ENCODE results near the gene ARHGAP25.

ARHGAP25 gene

GRCh38 chr2:68769586-68770270, 35.1 kb downstream of the ARHGAP25 start:
- H3K27ac Mint-ChIP-seq = peak overlapping the region; percentile 98
- no peak for DNase-seq (ENCODE audit: low spot score)
- H3K36me3 Mint-ChIP-seq (ENCODE audit: low read depth) = peaks cover 52% of the 10 kb centered on the region
- H3K9me3 Mint-ChIP-seq = no peaks in the 10 kb centered on the region
- H3K4me1 Mint-ChIP-seq (ENCODE audit: low read depth) = peaks cover 95% of the 10 kb centered on the region
- H3K4me3 Mint-ChIP-seq = peak overlapping the region; percentile 63
- H3K27me3 Mint-ChIP-seq (ENCODE audit: low read depth) = no peaks in the 10 kb centered on the region

- Mint-ChIP-seq H3K27ac (peak overlapping the region; percentile 98), H3K4me1 (ENCODE audit: low read depth) (peaks cover 93% of the 10 kb centered on the region), H3K36me3 (ENCODE audit: low read depth) (peaks cover 57% of the 10 kb centered on the region), H3K27me3 (ENCODE audit: low read depth) (no peaks in the 10 kb centered on the region), H3K9me3 (no peaks in the 10 kb centered on the region), H3K4me3 (peak overlapping the region; percentile 63)
- peak; percentile 54 for DNase-seq (ENCODE audit: low spot score)
These were observed 35.9 kb downstream of the ARHGAP25 start for GRCh38 chr2:68770271-68771111.

GRCh38 chr2:68771211-68771751, 36.7 kb downstream of the ARHGAP25 start:
- Mint-ChIP-seq H3K27me3 (ENCODE audit: low read depth) (no peaks in the 10 kb centered on the region), H3K4me3 (peak overlapping the region; percentile 55), H3K9me3 (no peaks in the 10 kb centered on the region), H3K36me3 (ENCODE audit: low read depth) (peaks cover 65% of the 10 kb centered on the region), H3K27ac (peak overlapping the region; percentile 67), H3K4me1 (ENCODE audit: low read depth) (peaks cover 93% of the 10 kb centered on the region)
- DNase-seq (ENCODE audit: low spot score) = no peak

- DNase-seq (ENCODE audit: low spot score) = no peak
- peak overlapping the region; percentile 45 for H3K4me3 Mint-ChIP-seq
- peaks cover 73% of the 10 kb centered on the region for H3K36me3 Mint-ChIP-seq (ENCODE audit: low read depth)
- no peaks in the 10 kb centered on the region for H3K9me3 Mint-ChIP-seq
- peaks cover 93% of the 10 kb centered on the region for H3K4me1 Mint-ChIP-seq (ENCODE audit: low read depth)
- no peaks in the 10 kb centered on the region for H3K27me3 Mint-ChIP-seq (ENCODE audit: low read depth)
- H3K27ac Mint-ChIP-seq = peak overlapping the region; percentile 77
These were observed 37.5 kb downstream of the ARHGAP25 start for GRCh38 chr2:68772109-68772508.

GRCh38 chr2:68774569-68775271, 40.1 kb downstream of the ARHGAP25 start:
- Mint-ChIP-seq H3K9me3 (no peaks in the 10 kb centered on the region), H3K36me3 (ENCODE audit: low read depth) (peaks cover 69% of the 10 kb centered on the region)
- peak; percentile 83 for DNase-seq (ENCODE audit: low spot score)

GRCh38 chr2:68775272-68775842, 40.7 kb downstream of the ARHGAP25 start:
- H3K4me1 Mint-ChIP-seq (ENCODE audit: low read depth) = peaks cover 78% of the 10 kb centered on the region
- peak overlapping the region; percentile 82 for H3K4me3 Mint-ChIP-seq
- peak overlapping the region; percentile 89 for H3K27ac Mint-ChIP-seq
- H3K9me3 Mint-ChIP-seq = no peaks in the 10 kb centered on the region
- DNase-seq (ENCODE audit: low spot score) = no peak
- H3K27me3 Mint-ChIP-seq (ENCODE audit: low read depth) = no peaks in the 10 kb centered on the region
- H3K36me3 Mint-ChIP-seq (ENCODE audit: low read depth) = peaks cover 66% of the 10 kb centered on the region

More at GRCh38 chr2:68774569-68775271, 40.1 kb downstream of the ARHGAP25 start:
- Mint-ChIP-seq H3K4me1 (ENCODE audit: low read depth) (peaks cover 81% of the 10 kb centered on the region), H3K27me3 (ENCODE audit: low read depth) (no peaks in the 10 kb centered on the region), H3K27ac (peak overlapping the region; percentile 89), H3K4me3 (peak overlapping the region; percentile 82)

- Mint-ChIP-seq H3K27ac (peak overlapping the region; percentile 89), H3K36me3 (ENCODE audit: low read depth) (peaks cover 69% of the 10 kb centered on the region)
These were observed 41.5 kb downstream of the ARHGAP25 start for GRCh38 chr2:68776124-68776523.

GRCh38 chr2:68779595-68779994, 45.0 kb downstream of the ARHGAP25 start:
- no peak for DNase-seq (ENCODE audit: low spot score)
- no peaks in the 10 kb centered on the region for H3K9me3 Mint-ChIP-seq
- H3K4me3 Mint-ChIP-seq = peak overlapping the region; percentile 3
- peaks cover 47% of the 10 kb centered on the region for H3K4me1 Mint-ChIP-seq (ENCODE audit: low read depth)
- no peaks in the 10 kb centered on the region for H3K27me3 Mint-ChIP-seq (ENCODE audit: low read depth)
- peak overlapping the region; percentile 60 for H3K27ac Mint-ChIP-seq
- H3K36me3 Mint-ChIP-seq (ENCODE audit: low read depth) = peaks cover 61% of the 10 kb centered on the region

More at GRCh38 chr2:68776124-68776523, 41.5 kb downstream of the ARHGAP25 start:
- no peaks in the 10 kb centered on the region for H3K27me3 Mint-ChIP-seq (ENCODE audit: low read depth)
- no peaks in the 10 kb centered on the region for H3K9me3 Mint-ChIP-seq
- no peak for DNase-seq (ENCODE audit: low spot score)
- peaks cover 76% of the 10 kb centered on the region for H3K4me1 Mint-ChIP-seq (ENCODE audit: low read depth)
- H3K4me3 Mint-ChIP-seq = peak overlapping the region; percentile 82

- H3K4me3 Mint-ChIP-seq = no peak overlapping the region
- H3K36me3 Mint-ChIP-seq (ENCODE audit: low read depth) = peaks cover 30% of the 10 kb centered on the region
- DNase-seq (ENCODE audit: low spot score) = no peak
- H3K9me3 Mint-ChIP-seq = no peaks in the 10 kb centered on the region
- peak overlapping the region; percentile 11 for H3K27ac Mint-ChIP-seq
- H3K4me1 Mint-ChIP-seq (ENCODE audit: low read depth) = peaks cover 19% of the 10 kb centered on the region
- no peaks in the 10 kb centered on the region for H3K27me3 Mint-ChIP-seq (ENCODE audit: low read depth)
These were observed 49.6 kb downstream of the ARHGAP25 start for GRCh38 chr2:68784188-68784587.

GRCh38 chr2:68784915-68785314, 50.3 kb downstream of the ARHGAP25 start:
- no peak overlapping the region for H3K27ac Mint-ChIP-seq
- no peak for DNase-seq (ENCODE audit: low spot score)
- H3K4me1 Mint-ChIP-seq (ENCODE audit: low read depth) = peaks cover 14% of the 10 kb centered on the region
- H3K9me3 Mint-ChIP-seq = no peaks in the 10 kb centered on the region
- no peak overlapping the region for H3K4me3 Mint-ChIP-seq
- peaks cover 31% of the 10 kb centered on the region for H3K36me3 Mint-ChIP-seq (ENCODE audit: low read depth)
- no peaks in the 10 kb centered on the region for H3K27me3 Mint-ChIP-seq (ENCODE audit: low read depth)

- H3K27ac Mint-ChIP-seq = peak overlapping the region; percentile 64
These were observed 52.7 kb downstream of the ARHGAP25 start for GRCh38 chr2:68787356-68787755.

GRCh38 chr2:68789603-68790002, 55.0 kb downstream of the ARHGAP25 start:
- H3K4me1 Mint-ChIP-seq (ENCODE audit: low read depth) = peaks cover 20% of the 10 kb centered on the region
- no peak overlapping the region for H3K27ac Mint-ChIP-seq
- H3K9me3 Mint-ChIP-seq = no peaks in the 10 kb centered on the region
- no peak overlapping the region for H3K4me3 Mint-ChIP-seq
- no peak for DNase-seq (ENCODE audit: low spot score)
- no peaks in the 10 kb centered on the region for H3K27me3 Mint-ChIP-seq (ENCODE audit: low read depth)
- H3K36me3 Mint-ChIP-seq (ENCODE audit: low read depth) = peaks cover 44% of the 10 kb centered on the region

More at GRCh38 chr2:68787356-68787755, 52.7 kb downstream of the ARHGAP25 start:
- H3K36me3 Mint-ChIP-seq (ENCODE audit: low read depth) = peaks cover 33% of the 10 kb centered on the region
- no peak for DNase-seq (ENCODE audit: low spot score)
- no peak overlapping the region for H3K4me3 Mint-ChIP-seq
- H3K27me3 Mint-ChIP-seq (ENCODE audit: low read depth) = no peaks in the 10 kb centered on the region
- H3K4me1 Mint-ChIP-seq (ENCODE audit: low read depth) = peaks cover 9% of the 10 kb centered on the region
- H3K9me3 Mint-ChIP-seq = no peaks in the 10 kb centered on the region

GRCh38 chr2:68790600-68790999, 56.0 kb downstream of the ARHGAP25 start:
- peaks cover 30% of the 10 kb centered on the region for H3K4me1 Mint-ChIP-seq (ENCODE audit: low read depth)
- no peaks in the 10 kb centered on the region for H3K9me3 Mint-ChIP-seq
- peak overlapping the region; percentile 10 for H3K27ac Mint-ChIP-seq
- H3K27me3 Mint-ChIP-seq (ENCODE audit: low read depth) = no peaks in the 10 kb centered on the region
- no peak for DNase-seq (ENCODE audit: low spot score)
- peaks cover 53% of the 10 kb centered on the region for H3K36me3 Mint-ChIP-seq (ENCODE audit: low read depth)
- no peak overlapping the region for H3K4me3 Mint-ChIP-seq

Measured in T-helper 2 cell treated with Interferon-gamma antibody and Interleukin-4, amounts not matched to agents 5 μg/mL and 100 μg/mL, for 36 hours (primary cell).